Left ventricle myocardium inferior (tissue), 1 donor: ENCODE data around the gene CNTNAP2. TPM values are rescaled to one million over a fixed set of nuclear protein-coding genes. Genes with fewer than 3 reads are reported as not detected.

ENCODE experiments used
- DNase-seq: peaks from one replicate; pipeline ENCODE4 v3.0.0-alpha.2; 2020
- H3K27ac ChIP-seq: fragments of 200-600 bp; replicated peaks from 2 replicates; pipeline ENCODE4 v1.8.0; 2021
- H3K27me3 ChIP-seq: fragments of 200-600 bp; 2 replicates; pipeline ENCODE4 v1.8.0; 2021; ENCODE audit warnings: low read depth
- H3K36me3 ChIP-seq: fragments of 200-600 bp; 2 replicates; pipeline ENCODE4 v1.8.0; 2021
- H3K4me1 ChIP-seq: fragments of 200-600 bp; 2 replicates; pipeline ENCODE4 v1.8.0; 2021
- H3K4me3 ChIP-seq: fragments of 200-600 bp; 2 replicates; pipeline ENCODE4 v1.8.0; 2021; ENCODE audit warnings: mild to moderate bottlenecking, moderate library complexity
- H3K9me3 ChIP-seq: fragments of 200-600 bp; replicated peaks from 2 replicates; pipeline ENCODE4 v1.8.0; 2021
- intact Hi-C: fragments of 100-400 bp; cut with micrococcal nuclease; formaldehyde crosslinking; loops from one replicate; pipeline ENCODE4 v1.11.0; 2022
- total RNA-seq: library from RNA; stranded (reverse); fragmentation: NEBNext Ultra II Directional; extraction: Animal tissue kit (Norgen Biotek cat#: 25700); gene quantifications from one replicate; pipeline ENCODE4 v1.2.1, GENCODE V29; 2021
- TF ChIP-seq, protein P1 (sequence below): fragments of 200-600 bp; IDR thresholded peaks from 2 replicates; pipeline ENCODE4 v1.8.0; 2021; ENCODE audit warnings: antibody characterized with exemption, mild to moderate bottlenecking, borderline replicate concordance
- donor health status: DM: no; HTN: yes; CAD: no; lungs with severe emphysema.

Gene CNTNAP2
- total RNA-seq, 1 donor from 2014 or later: 0.99 TPM

DNA sequence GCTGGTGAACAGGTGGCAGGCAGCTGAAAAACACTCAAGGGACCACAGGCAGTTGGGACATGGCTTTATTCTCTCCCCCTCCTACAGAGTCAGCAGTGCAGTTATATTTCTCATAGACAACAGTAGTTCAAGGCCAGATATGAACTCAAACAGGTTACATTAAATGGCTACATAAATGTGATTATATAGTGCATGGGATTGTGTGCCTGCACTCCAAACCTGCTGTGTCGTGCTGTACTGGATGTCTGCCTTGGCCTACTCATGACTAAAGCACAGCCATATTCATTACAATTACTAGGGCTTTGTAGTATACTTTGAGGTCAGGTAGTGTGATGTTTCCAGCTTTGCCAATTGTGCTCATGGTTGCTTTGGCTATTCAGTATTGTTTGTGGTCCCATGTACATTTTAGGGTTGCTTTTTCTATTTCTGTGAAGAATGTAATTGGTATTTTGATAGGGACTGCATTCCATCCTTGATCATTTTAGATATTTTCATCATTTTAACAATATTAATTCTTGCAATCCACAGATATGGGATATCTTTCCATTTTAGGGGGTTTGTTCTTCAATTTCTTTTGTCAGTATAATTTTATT, 393.6 kb downstream of the CNTNAP2 start:
- TF ChIP-seq, protein P1, sequence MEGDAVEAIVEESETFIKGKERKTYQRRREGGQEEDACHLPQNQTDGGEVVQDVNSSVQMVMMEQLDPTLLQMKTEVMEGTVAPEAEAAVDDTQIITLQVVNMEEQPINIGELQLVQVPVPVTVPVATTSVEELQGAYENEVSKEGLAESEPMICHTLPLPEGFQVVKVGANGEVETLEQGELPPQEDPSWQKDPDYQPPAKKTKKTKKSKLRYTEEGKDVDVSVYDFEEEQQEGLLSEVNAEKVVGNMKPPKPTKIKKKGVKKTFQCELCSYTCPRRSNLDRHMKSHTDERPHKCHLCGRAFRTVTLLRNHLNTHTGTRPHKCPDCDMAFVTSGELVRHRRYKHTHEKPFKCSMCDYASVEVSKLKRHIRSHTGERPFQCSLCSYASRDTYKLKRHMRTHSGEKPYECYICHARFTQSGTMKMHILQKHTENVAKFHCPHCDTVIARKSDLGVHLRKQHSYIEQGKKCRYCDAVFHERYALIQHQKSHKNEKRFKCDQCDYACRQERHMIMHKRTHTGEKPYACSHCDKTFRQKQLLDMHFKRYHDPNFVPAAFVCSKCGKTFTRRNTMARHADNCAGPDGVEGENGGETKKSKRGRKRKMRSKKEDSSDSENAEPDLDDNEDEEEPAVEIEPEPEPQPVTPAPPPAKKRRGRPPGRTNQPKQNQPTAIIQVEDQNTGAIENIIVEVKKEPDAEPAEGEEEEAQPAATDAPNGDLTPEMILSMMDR: no peak
- no peak for DNase-seq
- Histone ChIP-seq H3K27me3 (no peaks in the 10 kb centered on the region), H3K9me3 (peaks cover 75% of the 10 kb centered on the region), H3K36me3 (no peaks in the 10 kb centered on the region), H3K4me1 (no peaks in the 10 kb centered on the region), H3K4me3 (no peak overlapping the region), H3K27ac (no peak overlapping the region)
- intact Hi-C loops: no loop called here

DNA sequence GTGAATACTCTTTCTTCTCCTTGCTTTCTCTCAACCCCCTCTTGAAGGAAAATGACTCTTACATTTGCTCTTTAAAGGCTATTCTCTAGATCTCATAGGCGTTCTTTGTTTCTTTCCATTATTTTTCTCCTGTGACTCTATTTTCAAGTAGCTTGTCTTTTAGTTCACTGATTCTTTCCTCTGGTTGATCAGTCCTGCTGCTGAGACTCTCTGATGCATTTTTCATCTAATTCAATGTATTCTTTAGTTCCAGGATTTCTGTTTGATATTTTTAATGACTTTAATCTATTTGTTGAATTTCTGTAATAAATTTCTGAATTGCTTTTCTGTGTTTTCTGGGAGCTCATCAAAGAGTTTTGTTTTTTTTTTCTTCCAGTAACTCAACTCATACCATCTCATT, 397.7 kb downstream of the CNTNAP2 start:
- Histone ChIP-seq H3K27ac (no peak overlapping the region), H3K27me3 (no peaks in the 10 kb centered on the region), H3K36me3 (no peaks in the 10 kb centered on the region), H3K4me3 (no peak overlapping the region), H3K9me3 (peaks cover 69% of the 10 kb centered on the region), H3K4me1 (no peaks in the 10 kb centered on the region)
- intact Hi-C loops: no loop called here
- DNase-seq: no peak
- TF ChIP-seq, protein P1: no peak

DNA sequence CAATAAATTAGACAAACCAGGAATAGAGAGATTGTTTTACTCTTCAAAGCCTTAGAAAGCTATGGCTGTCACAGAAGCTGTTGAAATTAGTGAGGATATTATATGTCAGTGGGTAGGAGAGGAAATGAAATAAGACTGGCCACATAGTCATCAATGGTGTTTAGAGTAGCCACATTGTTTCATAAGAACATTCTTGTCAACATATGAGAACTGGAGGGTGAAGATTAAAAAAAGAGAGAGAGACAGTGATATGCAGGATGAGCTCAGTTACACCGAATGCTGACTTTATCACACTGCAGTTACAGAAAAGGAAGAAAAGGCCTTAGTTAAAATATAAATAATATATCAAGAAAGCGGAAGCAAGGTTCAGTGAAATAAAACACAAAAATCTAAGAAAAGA, 412.0 kb downstream of the CNTNAP2 start:
- Histone ChIP-seq H3K36me3 (no peaks in the 10 kb centered on the region), H3K27ac (no peak overlapping the region), H3K27me3 (no peaks in the 10 kb centered on the region), H3K9me3 (no peaks in the 10 kb centered on the region), H3K4me3 (no peak overlapping the region), H3K4me1 (no peaks in the 10 kb centered on the region)
- intact Hi-C loops: no loop called here
- TF ChIP-seq, protein P1: no peak
- no peak for DNase-seq

DNA sequence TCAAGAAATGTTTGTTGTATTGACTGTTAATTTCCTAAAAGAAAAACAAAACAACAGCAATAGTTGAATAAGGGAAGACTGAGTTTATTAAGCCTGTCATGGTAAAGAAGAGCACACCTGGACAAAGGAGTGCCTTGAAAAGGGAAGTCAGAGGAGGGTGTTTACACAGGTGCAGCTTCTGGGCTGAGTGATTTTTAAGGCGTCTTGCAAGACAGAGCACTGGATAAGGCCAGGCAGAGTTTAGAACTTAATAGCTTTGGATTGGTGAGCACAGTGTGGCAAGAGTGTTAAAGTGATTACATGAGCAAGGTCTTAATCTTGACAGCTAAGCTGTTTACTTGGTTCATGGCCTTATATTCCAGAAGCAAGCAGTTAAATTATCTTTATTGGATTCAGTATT, 423.2 kb downstream of the CNTNAP2 start:
- Histone ChIP-seq H3K4me3 (no peak overlapping the region), H3K36me3 (no peaks in the 10 kb centered on the region), H3K4me1 (no peaks in the 10 kb centered on the region), H3K27ac (no peak overlapping the region), H3K27me3 (no peaks in the 10 kb centered on the region), H3K9me3 (no peaks in the 10 kb centered on the region)
- TF ChIP-seq, protein P1: no peak
- no peak for DNase-seq
- intact Hi-C loops: no loop called here

DNA sequence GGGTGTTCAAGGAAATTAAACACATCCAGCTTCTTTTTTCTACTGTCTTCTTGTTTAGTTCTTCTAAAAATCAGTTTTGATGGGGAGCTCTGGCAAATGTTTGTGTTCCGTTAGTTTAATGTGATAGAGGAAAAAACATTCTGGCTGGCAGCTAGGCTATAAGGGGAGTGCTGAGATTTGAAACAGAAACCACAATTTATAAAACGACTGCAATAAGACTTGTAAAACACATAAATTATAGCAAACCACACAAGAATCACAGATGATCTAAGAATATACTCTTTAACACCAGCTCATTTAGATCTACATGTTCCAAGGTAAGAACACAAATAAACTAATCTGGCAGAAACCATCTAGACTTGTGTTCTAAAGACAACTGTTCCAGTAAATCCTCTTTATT, 425.5 kb downstream of the CNTNAP2 start:
- H3K27ac ChIP-seq: no peak overlapping the region
- peaks cover 10% of the 10 kb centered on the region for H3K9me3 ChIP-seq
- intact Hi-C loops: no loop called here
- no peaks in the 10 kb centered on the region for H3K36me3 ChIP-seq
- no peak for DNase-seq
- no peaks in the 10 kb centered on the region for H3K4me1 ChIP-seq
- H3K4me3 ChIP-seq: no peak overlapping the region
- H3K27me3 ChIP-seq: no peaks in the 10 kb centered on the region
- TF ChIP-seq, protein P1: no peak
